Activated T-cell treated with anti-CD3 and anti-CD28 coated beads, Interleukin-2, amount 50 U/mL, for 24 hours (primary cell): ENCODE data around the gene ABCA13.

Source experiments
- DNase-seq: peaks from one replicate; pipeline ENCODE4 v3.0.0-alpha.2; 2020
- H3K27ac Mint-ChIP-seq: 2 replicates; pipeline ENCODE4 v1.8.0; 2020; ENCODE audit warnings: mild to moderate bottlenecking, mixed read lengths
- H3K27me3 Mint-ChIP-seq: 2 replicates; pipeline ENCODE4 v1.8.0; 2020; ENCODE audit warnings: mixed read lengths
- H3K36me3 Mint-ChIP-seq: 2 replicates; pipeline ENCODE4 v1.8.0; 2020; ENCODE audit warnings: low read depth, mixed read lengths
- H3K4me1 Mint-ChIP-seq: 2 replicates; pipeline ENCODE4 v1.8.0; 2020; ENCODE audit warnings: low read depth, mixed read lengths
- H3K4me3 Mint-ChIP-seq: 2 replicates; pipeline ENCODE4 v1.8.0; 2020; ENCODE audit warnings: mild to moderate bottlenecking, moderate library complexity, mixed read lengths
- H3K9me3 Mint-ChIP-seq: 2 replicates; pipeline ENCODE4 v1.8.0; 2020; ENCODE audit warnings: mixed read lengths

ABCA13 gene

GRCh38 chr7:48309720-48310119 lies 138.5 kb downstream of the ABCA13 start:
- H3K27ac Mint-ChIP-seq, result no peak overlapping the region
- peaks cover 5% of the 10 kb centered on the region for H3K27me3 Mint-ChIP-seq
- no peak overlapping the region for H3K4me3 Mint-ChIP-seq
- no peaks in the 10 kb centered on the region for H3K4me1 Mint-ChIP-seq
- H3K9me3 Mint-ChIP-seq, result no peaks in the 10 kb centered on the region
- no peak for DNase-seq
- no peaks in the 10 kb centered on the region for H3K36me3 Mint-ChIP-seq

GRCh38 chr7:48311464-48312100 lies 140.3 kb downstream of the ABCA13 start:
- no peaks in the 10 kb centered on the region for H3K9me3 Mint-ChIP-seq
- no peaks in the 10 kb centered on the region for H3K36me3 Mint-ChIP-seq
- H3K4me1 Mint-ChIP-seq, result no peaks in the 10 kb centered on the region

GRCh38 chr7:48312151-48312550 lies 140.9 kb downstream of the ABCA13 start:
- no peak overlapping the region for H3K27ac Mint-ChIP-seq
- no peaks in the 10 kb centered on the region for H3K4me1 Mint-ChIP-seq
- no peaks in the 10 kb centered on the region for H3K9me3 Mint-ChIP-seq
- H3K27me3 Mint-ChIP-seq, result no peaks in the 10 kb centered on the region
- no peaks in the 10 kb centered on the region for H3K36me3 Mint-ChIP-seq
- H3K4me3 Mint-ChIP-seq, result no peak overlapping the region
- DNase-seq, result no peak

More at GRCh38 chr7:48311464-48312100, 140.3 kb downstream of the ABCA13 start:
- H3K27ac Mint-ChIP-seq, result no peak overlapping the region
- no peaks in the 10 kb centered on the region for H3K27me3 Mint-ChIP-seq
- H3K4me3 Mint-ChIP-seq, result no peak overlapping the region
- DNase-seq, result no peak

- H3K27ac Mint-ChIP-seq, result no peak overlapping the region
- no peaks in the 10 kb centered on the region for H3K9me3 Mint-ChIP-seq
- H3K4me3 Mint-ChIP-seq, result no peak overlapping the region
- no peak for DNase-seq
- H3K36me3 Mint-ChIP-seq, result no peaks in the 10 kb centered on the region
- H3K4me1 Mint-ChIP-seq, result no peaks in the 10 kb centered on the region
- H3K27me3 Mint-ChIP-seq, result no peaks in the 10 kb centered on the region
These were observed 145.5 kb downstream of the ABCA13 start for GRCh38 chr7:48316768-48317167.

GRCh38 chr7:48317360-48317759 lies 146.1 kb downstream of the ABCA13 start:
- no peaks in the 10 kb centered on the region for H3K9me3 Mint-ChIP-seq
- no peaks in the 10 kb centered on the region for H3K36me3 Mint-ChIP-seq
- H3K27ac Mint-ChIP-seq, result no peak overlapping the region
- no peaks in the 10 kb centered on the region for H3K4me1 Mint-ChIP-seq
- H3K27me3 Mint-ChIP-seq, result no peaks in the 10 kb centered on the region
- H3K4me3 Mint-ChIP-seq, result no peak overlapping the region
- DNase-seq, result no peak

DNA sequence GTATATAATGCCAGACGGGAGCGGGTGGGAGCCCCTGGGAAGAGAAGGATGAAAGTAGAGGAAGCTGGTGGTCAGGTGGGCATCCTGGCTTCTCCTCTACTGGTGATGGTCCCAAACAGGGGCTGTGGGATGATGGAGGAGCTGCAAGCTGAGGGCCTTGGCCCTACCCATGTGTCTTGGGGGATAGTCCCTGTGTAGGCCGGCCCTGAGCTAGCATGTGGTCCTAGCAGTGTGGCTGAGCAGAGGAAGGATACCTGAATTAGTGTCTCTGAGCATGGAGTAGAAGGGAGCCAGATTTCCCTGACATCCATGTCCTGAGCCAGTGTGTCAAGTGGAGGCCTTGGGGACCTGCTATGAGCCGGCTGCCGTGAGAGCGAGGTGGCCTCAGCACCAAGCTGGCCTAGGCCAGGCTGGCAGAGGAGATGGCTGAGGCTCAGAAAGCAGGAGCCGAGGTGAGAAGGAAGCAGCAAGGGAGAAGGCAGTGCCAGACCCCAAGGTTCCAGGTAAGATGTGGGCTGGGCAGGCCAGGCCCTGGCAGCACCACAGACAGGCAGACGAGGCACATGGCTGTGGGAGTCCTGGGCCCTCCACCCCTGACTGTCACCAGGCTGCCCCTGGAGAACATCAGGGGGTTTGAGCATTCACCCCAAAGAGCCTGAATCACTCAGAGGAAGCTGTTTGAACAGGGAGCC lies 150.2 kb downstream of the ABCA13 start:
- DNase-seq, result no peak
- no peaks in the 10 kb centered on the region for H3K4me1 Mint-ChIP-seq
- H3K27me3 Mint-ChIP-seq, result no peaks in the 10 kb centered on the region
- H3K9me3 Mint-ChIP-seq, result peaks cover 14% of the 10 kb centered on the region
- no peaks in the 10 kb centered on the region for H3K36me3 Mint-ChIP-seq
- no peak overlapping the region for H3K27ac Mint-ChIP-seq
- no peak overlapping the region for H3K4me3 Mint-ChIP-seq

- no peaks in the 10 kb centered on the region for H3K36me3 Mint-ChIP-seq
- H3K4me3 Mint-ChIP-seq, result no peak overlapping the region
- no peak for DNase-seq
- no peaks in the 10 kb centered on the region for H3K9me3 Mint-ChIP-seq
- H3K4me1 Mint-ChIP-seq, result no peaks in the 10 kb centered on the region
- H3K27ac Mint-ChIP-seq, result no peak overlapping the region
- no peaks in the 10 kb centered on the region for H3K27me3 Mint-ChIP-seq
These were observed 165.9 kb downstream of the ABCA13 start for GRCh38 chr7:48337012-48337621.

DNA sequence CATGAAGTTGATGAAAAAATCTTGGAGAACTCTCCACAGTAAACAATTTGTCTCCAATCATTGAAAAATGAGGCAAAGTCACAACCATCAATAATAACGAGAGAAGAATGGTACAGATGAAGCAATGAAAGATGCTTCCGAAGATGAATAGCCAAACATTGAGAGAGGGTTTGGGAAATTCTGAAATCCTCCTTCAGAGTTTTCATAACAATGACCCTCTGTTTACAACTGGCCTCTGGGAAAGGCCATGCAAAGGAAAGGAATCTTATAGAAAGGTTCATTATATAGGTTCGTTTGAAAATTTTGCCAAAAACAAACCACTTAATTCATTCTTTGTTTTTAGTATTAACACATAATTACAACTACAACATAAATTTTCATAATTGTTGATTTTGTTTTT lies 166.5 kb downstream of the ABCA13 start:
- H3K4me1 Mint-ChIP-seq, result no peaks in the 10 kb centered on the region
- no peaks in the 10 kb centered on the region for H3K27me3 Mint-ChIP-seq
- DNase-seq, result no peak
- H3K4me3 Mint-ChIP-seq, result no peak overlapping the region
- no peaks in the 10 kb centered on the region for H3K9me3 Mint-ChIP-seq
- no peak overlapping the region for H3K27ac Mint-ChIP-seq
- H3K36me3 Mint-ChIP-seq, result no peaks in the 10 kb centered on the region

DNA sequence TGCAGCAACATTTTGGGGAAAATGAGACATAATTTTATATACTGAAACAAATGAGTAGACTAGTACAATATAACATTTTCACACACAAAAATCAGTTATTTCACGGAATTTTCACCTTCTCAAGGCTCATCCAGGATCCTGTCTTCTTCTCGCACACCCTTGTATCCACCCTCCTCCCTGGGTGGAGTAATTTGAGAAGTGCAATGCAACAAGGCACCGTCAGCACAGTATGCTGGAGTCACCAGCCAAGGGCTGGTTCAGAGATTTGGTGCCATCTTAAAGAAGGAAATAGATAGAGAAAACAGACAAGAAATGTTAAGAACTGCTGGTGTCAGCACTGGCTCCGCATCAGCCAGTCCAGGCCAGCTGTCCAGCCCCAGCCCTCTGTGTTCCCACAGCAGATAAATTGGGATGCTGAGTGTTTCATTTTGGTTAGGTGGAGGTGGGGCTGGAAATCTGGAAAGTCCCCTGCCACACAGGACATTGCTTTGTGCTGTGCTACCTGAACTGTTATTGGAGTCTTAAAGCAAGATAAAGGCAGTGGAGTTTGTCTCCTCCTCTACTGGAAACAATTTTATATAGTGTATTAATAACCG lies 176.1 kb downstream of the ABCA13 start:
- H3K9me3 Mint-ChIP-seq, result no peaks in the 10 kb centered on the region
- H3K4me1 Mint-ChIP-seq, result no peaks in the 10 kb centered on the region
- no peaks in the 10 kb centered on the region for H3K36me3 Mint-ChIP-seq
- no peak overlapping the region for H3K4me3 Mint-ChIP-seq
- no peak overlapping the region for H3K27ac Mint-ChIP-seq
- no peaks in the 10 kb centered on the region for H3K27me3 Mint-ChIP-seq
- no peak for DNase-seq

- DNase-seq, result no peak
- no peak overlapping the region for H3K4me3 Mint-ChIP-seq
- H3K27ac Mint-ChIP-seq, result no peak overlapping the region
- no peaks in the 10 kb centered on the region for H3K27me3 Mint-ChIP-seq
- no peaks in the 10 kb centered on the region for H3K36me3 Mint-ChIP-seq
- H3K9me3 Mint-ChIP-seq, result no peaks in the 10 kb centered on the region
- H3K4me1 Mint-ChIP-seq, result no peaks in the 10 kb centered on the region
These were observed 179.3 kb downstream of the ABCA13 start for GRCh38 chr7:48350515-48350914.

- DNase-seq, result no peak
- no peaks in the 10 kb centered on the region for H3K27me3 Mint-ChIP-seq
- no peak overlapping the region for H3K27ac Mint-ChIP-seq
- no peaks in the 10 kb centered on the region for H3K36me3 Mint-ChIP-seq
- H3K4me3 Mint-ChIP-seq, result no peak overlapping the region
- no peaks in the 10 kb centered on the region for H3K9me3 Mint-ChIP-seq
- H3K4me1 Mint-ChIP-seq, result no peaks in the 10 kb centered on the region
These were observed 180.6 kb downstream of the ABCA13 start for GRCh38 chr7:48351900-48352299.

DNA sequence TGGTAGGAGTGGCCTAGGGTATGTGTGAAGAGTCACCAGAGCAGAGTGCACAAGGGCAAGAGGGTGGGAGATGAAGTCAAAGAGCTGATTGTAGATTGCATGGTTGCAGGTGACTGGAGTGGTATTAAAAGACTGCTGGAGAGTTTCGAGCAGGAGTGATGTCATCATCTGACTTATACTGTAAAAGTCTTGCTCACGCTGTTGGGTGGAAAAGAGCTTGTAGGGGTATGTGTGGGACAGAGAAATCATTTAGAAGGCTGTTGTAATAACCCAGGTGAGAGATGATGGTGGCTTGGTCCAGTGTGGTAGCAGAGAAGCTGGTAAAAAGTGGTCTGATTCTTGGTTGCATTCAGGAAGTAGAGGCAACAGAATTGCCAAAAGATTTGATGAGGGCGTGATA lies 184.1 kb downstream of the ABCA13 start:
- Mint-ChIP-seq H3K36me3 (no peaks in the 10 kb centered on the region), H3K27me3 (no peaks in the 10 kb centered on the region), H3K9me3 (no peaks in the 10 kb centered on the region), H3K4me1 (no peaks in the 10 kb centered on the region), H3K4me3 (no peak overlapping the region), H3K27ac (no peak overlapping the region)
- no peak for DNase-seq

GRCh38 chr7:48360574-48360973 lies 189.3 kb downstream of the ABCA13 start:
- peaks cover under 1% of the 10 kb centered on the region for H3K27me3 Mint-ChIP-seq
- no peak overlapping the region for H3K27ac Mint-ChIP-seq
- H3K36me3 Mint-ChIP-seq, result no peaks in the 10 kb centered on the region
- DNase-seq, result no peak
- no peak overlapping the region for H3K4me3 Mint-ChIP-seq
- no peaks in the 10 kb centered on the region for H3K4me1 Mint-ChIP-seq
- H3K9me3 Mint-ChIP-seq, result no peaks in the 10 kb centered on the region

GRCh38 chr7:48363174-48363573 lies 191.9 kb downstream of the ABCA13 start:
- no peaks in the 10 kb centered on the region for H3K9me3 Mint-ChIP-seq
- no peak overlapping the region for H3K4me3 Mint-ChIP-seq
- H3K27me3 Mint-ChIP-seq, result peaks cover 4% of the 10 kb centered on the region

DNA sequence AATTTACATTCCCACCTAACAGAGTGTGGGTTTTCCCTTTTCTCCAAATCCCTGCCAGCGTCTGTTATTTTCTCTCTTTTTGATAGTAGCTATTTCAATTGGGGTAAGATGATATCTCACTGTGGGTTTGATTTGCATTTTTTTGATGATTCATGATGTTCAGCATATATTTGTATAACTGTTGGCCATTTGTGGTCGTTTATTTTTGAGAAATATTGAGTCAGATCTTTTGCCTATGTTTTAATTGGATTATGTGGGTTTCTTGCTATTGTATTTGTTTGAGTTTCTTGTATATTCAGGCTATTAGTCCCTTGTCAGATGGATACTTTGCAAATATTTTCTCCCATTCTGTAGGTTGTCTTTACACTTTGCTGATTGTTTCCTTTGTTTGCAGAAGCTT lies 193.8 kb downstream of the ABCA13 start:
- H3K4me3 Mint-ChIP-seq, result no peak overlapping the region
- H3K36me3 Mint-ChIP-seq, result no peaks in the 10 kb centered on the region
- peaks cover 4% of the 10 kb centered on the region for H3K27me3 Mint-ChIP-seq
- no peak for DNase-seq
- H3K4me1 Mint-ChIP-seq, result no peaks in the 10 kb centered on the region
- H3K27ac Mint-ChIP-seq, result no peak overlapping the region
- H3K9me3 Mint-ChIP-seq, result peaks cover 2% of the 10 kb centered on the region

More at GRCh38 chr7:48363174-48363573, 191.9 kb downstream of the ABCA13 start:
- Mint-ChIP-seq H3K36me3 (no peaks in the 10 kb centered on the region), H3K4me1 (no peaks in the 10 kb centered on the region), H3K27ac (no peak overlapping the region)
- no peak for DNase-seq
